ENCODE results near the gene LETM1. TPM values are rescaled to one million over a fixed set of nuclear protein-coding genes. Genes with fewer than 3 reads are reported as not detected.
A peak's percentile ranks its signal among the peaks of the same experiment; 100 is the strongest.

The LETM1 gene
- total and polyA plus RNA-seq, 2 of the 13 experiments (the other 11 are each of a cell fraction or from before 2014, with no cell fraction given), result 9.7 to 41.6 TPM

DNA sequence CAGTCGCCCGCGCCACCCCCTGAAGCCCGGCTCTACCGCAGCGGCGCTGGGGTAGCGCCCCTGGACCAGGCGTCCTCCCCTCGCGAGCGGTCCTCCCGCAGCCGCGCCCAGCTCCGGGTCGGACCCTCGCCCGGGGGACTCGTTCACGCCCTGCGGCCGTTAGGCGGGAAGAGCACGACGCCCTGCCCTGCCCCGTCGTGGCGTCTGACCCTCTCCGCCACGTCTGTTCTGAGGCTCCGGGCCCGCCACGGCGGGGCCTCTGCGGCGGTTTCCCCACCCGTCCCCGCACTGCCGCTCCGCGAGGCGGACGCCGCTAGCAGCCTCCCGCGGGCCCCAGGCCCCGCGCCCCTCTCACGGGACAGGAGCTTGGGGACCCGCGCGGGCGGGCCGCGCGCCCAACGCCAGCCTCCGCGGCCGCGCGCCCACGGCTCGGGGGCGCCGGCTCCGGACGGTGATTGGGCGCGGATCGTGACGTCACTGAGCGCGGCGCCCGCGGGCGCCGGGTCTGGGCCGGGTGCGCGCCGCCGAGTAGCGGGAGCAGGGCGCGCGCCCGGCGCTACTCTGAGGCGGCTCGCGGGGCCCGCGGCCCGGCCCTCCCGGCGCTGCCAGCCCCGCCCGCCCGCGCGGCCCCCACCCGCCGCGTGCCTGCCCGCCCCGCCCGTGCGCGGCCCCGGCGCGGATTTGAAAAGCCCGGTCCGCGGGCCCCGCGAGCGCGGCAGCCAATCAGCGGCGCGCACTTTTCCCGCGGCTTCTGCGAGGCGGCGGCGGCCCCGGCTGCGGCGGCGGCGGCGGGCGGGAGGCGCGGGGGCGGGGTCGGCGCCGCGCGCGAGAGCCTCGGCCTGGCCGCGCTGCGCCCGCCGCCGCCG lies 14.9 kb upstream of the LETM1 start, which contains the start of gene NSD2 (continued):
- TF ChIP-seq ELF3 (CRISPR knock-in tag; IDR thresholded peaks at IDR 0.05) (no peak; the same call in none of the 2 replicates), SRSF4 (IDR thresholded peaks at IDR 0.05; ENCODE audit: low read depth, low read length, poor library complexity, severe bottlenecking) (peak; percentile 72), SMAD1 (CRISPR knock-in tag; IDR thresholded peaks at IDR 0.05; ENCODE audit: borderline replicate concordance, low read depth) (peak; percentile 58; the same call in 1 of the 2 replicates), KDM6A (CRISPR knock-in tag; IDR thresholded peaks at IDR 0.05; ENCODE audit: low read depth) (no peak), ZNF563 (CRISPR knock-in tag; IDR thresholded peaks at IDR 0.05) (peak; percentile 96), ZNF331 (CRISPR knock-in tag; IDR thresholded peaks at IDR 0.05) (peak; percentile 46; the same call in 1 of the 2 replicates), SP5 (CRISPR knock-in tag; IDR thresholded peaks at IDR 0.05; ENCODE audit: borderline replicate concordance, low read depth) (no peak), EED (CRISPR knock-in tag; IDR thresholded peaks at IDR 0.05) (peak; percentile 95; the same call in 1 of the 2 replicates), ZNF766 (CRISPR knock-in tag; IDR thresholded peaks at IDR 0.05; ENCODE audit: borderline replicate concordance) (peak; percentile 91; the same call in 1 of the 2 replicates), ONECUT2 (CRISPR knock-in tag; IDR thresholded peaks at IDR 0.05) (no peak), TCF7L2 (IDR thresholded peaks at IDR 0.05; ENCODE audit: low read depth, low read length) (no peak), SSRP1 (CRISPR knock-in tag; IDR thresholded peaks at IDR 0.05) (no peak), TBL1XR1 (IDR thresholded peaks at IDR 0.05; ENCODE audit: borderline replicate concordance, low read length, partially characterized antibody) (no peak), AGO1 (IDR thresholded peaks at IDR 0.05; ENCODE audit: low read depth, low read length, poor library complexity, severe bottlenecking) (peak; percentile 83), ZSCAN30 (CRISPR knock-in tag; IDR thresholded peaks at IDR 0.05) (no peak), ISX (CRISPR knock-in tag; conservative IDR thresholded peaks at IDR 0.05) (0 out of 2 replicates have a peak, but pooled peaks have one; percentile 54), ZNF557 (CRISPR knock-in tag; IDR thresholded peaks at IDR 0.05) (no peak), ZNF10 (CRISPR knock-in tag; IDR thresholded peaks at IDR 0.05; ENCODE audit: borderline replicate concordance, low read depth) (no peak)
- TF ChIP-seq, protein P1, sequence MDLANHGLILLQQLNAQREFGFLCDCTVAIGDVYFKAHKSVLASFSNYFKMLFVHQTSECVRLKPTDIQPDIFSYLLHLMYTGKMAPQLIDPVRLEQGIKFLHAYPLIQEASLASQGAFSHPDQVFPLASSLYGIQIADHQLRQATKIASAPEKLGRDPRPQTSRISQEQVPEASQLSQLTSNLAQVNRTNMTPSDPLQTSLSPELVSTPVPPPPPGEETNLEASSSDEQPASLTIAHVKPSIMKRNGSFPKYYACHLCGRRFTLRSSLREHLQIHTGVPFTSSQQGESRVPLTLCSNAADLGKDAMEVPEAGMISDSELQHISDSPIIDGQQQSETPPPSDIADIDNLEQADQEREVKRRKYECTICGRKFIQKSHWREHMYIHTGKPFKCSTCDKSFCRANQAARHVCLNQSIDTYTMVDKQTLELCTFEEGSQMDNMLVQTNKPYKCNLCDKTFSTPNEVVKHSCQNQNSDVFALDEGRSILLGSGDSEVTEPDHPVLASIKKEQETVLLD (CRISPR knock-in tag; IDR thresholded peaks at IDR 0.05; ENCODE audit: low read depth), result peak; percentile 52
- TF ChIP-seq, protein P2, sequence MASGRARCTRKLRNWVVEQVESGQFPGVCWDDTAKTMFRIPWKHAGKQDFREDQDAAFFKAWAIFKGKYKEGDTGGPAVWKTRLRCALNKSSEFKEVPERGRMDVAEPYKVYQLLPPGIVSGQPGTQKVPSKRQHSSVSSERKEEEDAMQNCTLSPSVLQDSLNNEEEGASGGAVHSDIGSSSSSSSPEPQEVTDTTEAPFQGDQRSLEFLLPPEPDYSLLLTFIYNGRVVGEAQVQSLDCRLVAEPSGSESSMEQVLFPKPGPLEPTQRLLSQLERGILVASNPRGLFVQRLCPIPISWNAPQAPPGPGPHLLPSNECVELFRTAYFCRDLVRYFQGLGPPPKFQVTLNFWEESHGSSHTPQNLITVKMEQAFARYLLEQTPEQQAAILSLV (CRISPR knock-in tag; IDR thresholded peaks at IDR 0.05; ENCODE audit: borderline replicate concordance), result peak; percentile 89; the same call in 1 of the 2 replicates
- TF ChIP-seq, protein P3, sequence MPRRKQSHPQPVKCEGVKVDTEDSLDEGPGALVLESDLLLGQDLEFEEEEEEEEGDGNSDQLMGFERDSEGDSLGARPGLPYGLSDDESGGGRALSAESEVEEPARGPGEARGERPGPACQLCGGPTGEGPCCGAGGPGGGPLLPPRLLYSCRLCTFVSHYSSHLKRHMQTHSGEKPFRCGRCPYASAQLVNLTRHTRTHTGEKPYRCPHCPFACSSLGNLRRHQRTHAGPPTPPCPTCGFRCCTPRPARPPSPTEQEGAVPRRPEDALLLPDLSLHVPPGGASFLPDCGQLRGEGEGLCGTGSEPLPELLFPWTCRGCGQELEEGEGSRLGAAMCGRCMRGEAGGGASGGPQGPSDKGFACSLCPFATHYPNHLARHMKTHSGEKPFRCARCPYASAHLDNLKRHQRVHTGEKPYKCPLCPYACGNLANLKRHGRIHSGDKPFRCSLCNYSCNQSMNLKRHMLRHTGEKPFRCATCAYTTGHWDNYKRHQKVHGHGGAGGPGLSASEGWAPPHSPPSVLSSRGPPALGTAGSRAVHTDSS (CRISPR knock-in tag; conservative IDR thresholded peaks at IDR 0.05), result no peak
- TF ChIP-seq, protein P4, sequence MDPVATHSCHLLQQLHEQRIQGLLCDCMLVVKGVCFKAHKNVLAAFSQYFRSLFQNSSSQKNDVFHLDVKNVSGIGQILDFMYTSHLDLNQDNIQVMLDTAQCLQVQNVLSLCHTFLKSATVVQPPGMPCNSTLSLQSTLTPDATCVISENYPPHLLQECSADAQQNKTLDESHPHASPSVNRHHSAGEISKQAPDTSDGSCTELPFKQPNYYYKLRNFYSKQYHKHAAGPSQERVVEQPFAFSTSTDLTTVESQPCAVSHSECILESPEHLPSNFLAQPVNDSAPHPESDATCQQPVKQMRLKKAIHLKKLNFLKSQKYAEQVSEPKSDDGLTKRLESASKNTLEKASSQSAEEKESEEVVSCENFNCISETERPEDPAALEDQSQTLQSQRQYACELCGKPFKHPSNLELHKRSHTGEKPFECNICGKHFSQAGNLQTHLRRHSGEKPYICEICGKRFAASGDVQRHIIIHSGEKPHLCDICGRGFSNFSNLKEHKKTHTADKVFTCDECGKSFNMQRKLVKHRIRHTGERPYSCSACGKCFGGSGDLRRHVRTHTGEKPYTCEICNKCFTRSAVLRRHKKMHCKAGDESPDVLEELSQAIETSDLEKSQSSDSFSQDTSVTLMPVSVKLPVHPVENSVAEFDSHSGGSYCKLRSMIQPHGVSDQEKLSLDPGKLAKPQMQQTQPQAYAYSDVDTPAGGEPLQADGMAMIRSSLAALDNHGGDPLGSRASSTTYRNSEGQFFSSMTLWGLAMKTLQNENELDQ (CRISPR knock-in tag; IDR thresholded peaks at IDR 0.05; ENCODE audit: borderline replicate concordance), result no peak
- TF ChIP-seq, protein P5, sequence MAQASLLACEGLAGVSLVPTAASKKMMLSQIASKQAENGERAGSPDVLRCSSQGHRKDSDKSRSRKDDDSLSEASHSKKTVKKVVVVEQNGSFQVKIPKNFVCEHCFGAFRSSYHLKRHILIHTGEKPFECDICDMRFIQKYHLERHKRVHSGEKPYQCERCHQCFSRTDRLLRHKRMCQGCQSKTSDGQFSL (CRISPR knock-in tag; IDR thresholded peaks at IDR 0.05), result no peak
